ENCODE results near the gene KCNK10.

Gene KCNK10

GRCh38 chr14:88323523-88324199 is 592 bp upstream of the KCNK10 start:
- CTCF ChIA-PET = no interaction called here
- TF ChIP-seq, protein P1, sequence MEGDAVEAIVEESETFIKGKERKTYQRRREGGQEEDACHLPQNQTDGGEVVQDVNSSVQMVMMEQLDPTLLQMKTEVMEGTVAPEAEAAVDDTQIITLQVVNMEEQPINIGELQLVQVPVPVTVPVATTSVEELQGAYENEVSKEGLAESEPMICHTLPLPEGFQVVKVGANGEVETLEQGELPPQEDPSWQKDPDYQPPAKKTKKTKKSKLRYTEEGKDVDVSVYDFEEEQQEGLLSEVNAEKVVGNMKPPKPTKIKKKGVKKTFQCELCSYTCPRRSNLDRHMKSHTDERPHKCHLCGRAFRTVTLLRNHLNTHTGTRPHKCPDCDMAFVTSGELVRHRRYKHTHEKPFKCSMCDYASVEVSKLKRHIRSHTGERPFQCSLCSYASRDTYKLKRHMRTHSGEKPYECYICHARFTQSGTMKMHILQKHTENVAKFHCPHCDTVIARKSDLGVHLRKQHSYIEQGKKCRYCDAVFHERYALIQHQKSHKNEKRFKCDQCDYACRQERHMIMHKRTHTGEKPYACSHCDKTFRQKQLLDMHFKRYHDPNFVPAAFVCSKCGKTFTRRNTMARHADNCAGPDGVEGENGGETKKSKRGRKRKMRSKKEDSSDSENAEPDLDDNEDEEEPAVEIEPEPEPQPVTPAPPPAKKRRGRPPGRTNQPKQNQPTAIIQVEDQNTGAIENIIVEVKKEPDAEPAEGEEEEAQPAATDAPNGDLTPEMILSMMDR (IDR thresholded peaks at IDR 0.05; ENCODE audit: insufficient read depth, low read length, missing control alignments) = no peak
- no peak for DNase-seq (ENCODE audit: low read depth, low spot score)
- POLR2A ChIA-PET = no interaction called here
- peak overlapping the region; percentile 36 for H3K4me3 ChIP-seq (ENCODE audit: low read depth, low read length)

- no peak overlapping the region for H3K4me3 ChIP-seq (ENCODE audit: low read depth, low read length)
- ChIA-PET CTCF (no interaction called here), POLR2A (no interaction called here)
- TF ChIP-seq, protein P1 (IDR thresholded peaks at IDR 0.05; ENCODE audit: insufficient read depth, low read length, missing control alignments) = no peak
- DNase-seq (ENCODE audit: low read depth, low spot score) = no peak
These were observed 474 bp downstream of the KCNK10 start for GRCh38 chr14:88322504-88323085.

- DNase-seq (ENCODE audit: low read depth, low spot score) = no peak
- CTCF ChIA-PET = no interaction called here
- no peak overlapping the region for H3K4me3 ChIP-seq (ENCODE audit: low read depth, low read length)
- POLR2A ChIA-PET = no interaction called here
- TF ChIP-seq, protein P1 (IDR thresholded peaks at IDR 0.05; ENCODE audit: insufficient read depth, low read length, missing control alignments) = no peak
These were observed 1.2 kb downstream of the KCNK10 start for GRCh38 chr14:88321692-88322503.

GRCh38 chr14:88318406-88318805 is 4.7 kb downstream of the KCNK10 start:
- POLR2A ChIA-PET = no interaction called here
- DNase-seq (ENCODE audit: low read depth, low spot score) = no peak
- no peak overlapping the region for H3K4me3 ChIP-seq (ENCODE audit: low read depth, low read length)
- CTCF ChIA-PET = no interaction called here
- TF ChIP-seq, protein P1 (IDR thresholded peaks at IDR 0.05; ENCODE audit: insufficient read depth, low read length, missing control alignments) = no peak

DNA sequence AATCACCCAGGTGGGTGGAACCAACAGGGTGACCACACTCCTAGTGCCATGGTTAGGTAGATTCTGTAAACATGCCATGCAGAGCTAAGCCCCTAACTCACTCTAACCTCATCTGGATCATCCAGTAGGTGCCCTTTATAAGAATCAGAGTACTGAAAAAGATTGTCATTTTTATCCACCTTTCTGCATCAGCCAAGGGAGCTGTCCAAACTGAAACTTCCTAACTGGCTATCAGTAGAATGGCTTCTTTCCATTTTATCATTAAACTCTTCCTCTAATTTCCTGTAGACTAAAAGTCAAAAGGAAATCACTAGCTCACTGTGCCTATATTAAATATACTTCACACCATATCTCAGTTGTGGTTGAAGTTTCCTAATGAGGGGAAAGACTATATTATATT is 6.5 kb downstream of the KCNK10 start:
- no peak overlapping the region for H3K4me3 ChIP-seq (ENCODE audit: low read depth, low read length)
- ChIA-PET POLR2A (no interaction called here), CTCF (no interaction called here)
- TF ChIP-seq, protein P1 (IDR thresholded peaks at IDR 0.05; ENCODE audit: insufficient read depth, low read length, missing control alignments) = no peak
- no peak for DNase-seq (ENCODE audit: low read depth, low spot score)

DNA sequence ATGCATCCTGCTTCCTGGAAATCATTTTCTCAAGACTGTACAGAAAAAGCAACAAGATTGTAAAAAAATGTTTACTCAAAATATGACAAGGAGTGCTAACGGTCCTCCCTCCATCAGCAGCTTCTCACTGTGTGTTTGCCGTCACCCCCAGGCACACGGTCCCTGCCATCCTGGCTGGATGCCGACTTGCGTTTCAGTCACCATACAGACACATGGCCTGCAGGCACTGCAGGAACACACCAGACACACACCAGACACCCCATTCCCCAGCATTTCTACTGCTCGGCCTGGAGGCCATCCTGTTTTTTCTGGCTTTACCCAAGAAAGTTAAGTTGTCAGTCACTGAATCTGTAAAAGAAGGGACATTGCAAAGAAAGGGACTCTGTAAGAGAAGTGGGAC is 10.8 kb downstream of the KCNK10 start:
- H3K4me3 ChIP-seq (ENCODE audit: low read depth, low read length) = no peak overlapping the region
- TF ChIP-seq, protein P1 (IDR thresholded peaks at IDR 0.05; ENCODE audit: insufficient read depth, low read length, missing control alignments) = no peak
- ChIA-PET POLR2A (no interaction called here), CTCF (no interaction called here)
- DNase-seq (ENCODE audit: low read depth, low spot score) = no peak
